ENCODE data around the gene PLK5.
A peak's percentile ranks its signal among the peaks of the same experiment; 100 is the strongest.
"Not testable (repeated sequence)": the region's sequence is repeated elsewhere in the genome, so short reads cannot be mapped to it uniquely, and the experiment has no call there.

Gene PLK5
- long read RNA-seq, donor 1, result 0 reads
- long read RNA-seq, donor 2, result 0 reads
- long read RNA-seq, donor 3, result 0 reads
- long read RNA-seq, donor 4, result 0 reads
- long read RNA-seq, donor 5, result 0 reads
- long read RNA-seq, donor 6, result 0 reads
- long read RNA-seq, donor 7, result 0 reads
- long read RNA-seq, donor 8, result 0 reads

DNA sequence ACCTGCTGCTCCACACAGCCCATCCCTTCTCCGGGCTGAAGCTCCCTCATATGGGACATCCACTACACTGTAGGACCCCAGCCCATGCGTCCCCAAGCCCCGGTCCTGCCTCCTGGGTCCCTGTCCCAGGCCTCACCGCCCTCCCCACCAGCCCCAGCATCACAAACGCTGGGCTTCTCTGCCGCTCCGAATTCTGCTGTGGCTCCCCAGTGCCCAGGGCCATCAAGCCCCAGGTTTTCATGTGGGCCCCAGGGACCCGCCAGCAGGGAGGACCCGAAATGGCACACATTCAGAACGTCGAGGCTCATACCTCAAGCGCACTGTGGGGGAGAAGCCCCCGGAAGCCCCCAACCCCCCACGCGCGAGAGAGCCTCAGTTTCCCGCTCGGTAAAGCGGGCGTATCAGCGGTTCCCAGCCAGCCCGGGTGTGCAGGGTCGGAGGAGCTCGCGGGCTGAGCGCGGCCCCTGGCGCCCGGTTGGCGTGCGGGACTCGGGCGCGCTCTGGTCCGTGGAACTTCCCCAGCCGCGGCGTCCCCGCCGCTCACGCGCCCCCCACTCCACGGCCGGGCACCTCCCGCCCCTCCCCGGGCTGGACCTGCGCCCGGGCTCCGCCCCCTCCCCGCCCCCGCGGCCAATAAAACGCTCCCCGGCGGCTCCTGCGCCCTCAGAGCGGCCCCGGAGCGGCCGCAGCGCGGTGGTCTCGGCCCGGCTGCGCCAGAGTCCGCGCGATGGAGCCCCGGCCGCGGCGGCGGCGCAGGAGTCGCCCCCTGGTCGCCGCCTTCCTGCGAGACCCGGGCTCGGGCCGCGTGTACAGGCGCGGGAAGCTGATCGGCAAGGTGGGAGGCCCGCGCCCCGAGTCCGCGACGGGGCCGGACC lies at the start of gene PLK5:
Gene PLK5, plus strand, starts transcription at position 666 of the 875 bp plus-strand sequence. CDS start 2,920 bp downstream, outside the sequence.
- DNase-seq, result no peak

- no peak for DNase-seq
These were observed 49.0 kb upstream of the PLK5 start for GRCh38 chr19:1474765-1475351.

DNA sequence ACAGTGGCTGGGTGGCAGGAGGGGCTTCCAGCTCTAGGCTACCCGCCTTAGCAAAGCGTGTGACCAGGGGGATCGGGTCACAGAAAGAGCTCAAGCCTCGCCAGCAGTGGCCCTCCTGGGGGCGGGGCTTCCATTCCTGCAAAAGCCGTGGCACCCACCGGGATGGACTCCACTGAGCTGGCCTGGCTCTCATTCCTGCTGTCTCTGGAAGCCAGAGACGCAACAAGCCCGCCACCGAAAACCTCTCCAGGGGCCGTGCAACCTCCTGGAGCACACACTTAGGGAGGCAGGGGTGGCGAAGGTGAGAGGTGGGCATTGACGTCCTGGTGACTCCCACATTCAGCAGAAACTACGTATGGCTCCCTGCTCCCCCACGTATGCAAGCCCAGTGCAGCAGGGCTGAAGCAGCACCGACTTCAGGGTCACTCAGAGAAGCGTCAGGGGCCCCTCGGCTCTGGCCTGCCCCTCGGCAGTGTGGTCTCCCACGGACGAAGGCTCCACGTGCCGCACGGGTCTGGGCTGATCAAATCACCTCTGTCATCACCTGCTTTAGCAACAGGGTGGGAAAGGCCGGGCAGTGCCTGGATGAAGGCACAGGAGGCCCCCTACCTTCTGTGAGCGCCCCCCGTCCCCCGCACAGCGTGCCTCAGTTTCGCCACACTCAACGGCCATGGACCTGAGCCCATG lies 48.0 kb upstream of the PLK5 start:
- no peak for DNase-seq

- not testable (repeated sequence) for DNase-seq
These were observed 46.8 kb upstream of the PLK5 start for GRCh38 chr19:1477056-1477455.

- DNase-seq, result peak; percentile 91
These were observed 44.8 kb upstream of the PLK5 start, which contains the start of gene C19orf25 for GRCh38 chr19:1478934-1479707. Gene C19orf25, minus strand, starts transcription at chr19:1479215. Its CDS starts 312 bp downstream, at chr19:1478903.

- no peak for DNase-seq
These were observed 42.5 kb upstream of the PLK5 start for GRCh38 chr19:1481224-1481892.

GRCh38 chr19:1481893-1482360 lies 42.0 kb upstream of the PLK5 start:
- no peak for DNase-seq

GRCh38 chr19:1482361-1483130 lies 41.3 kb upstream of the PLK5 start:
- no peak for DNase-seq

- DNase-seq, result no peak
These were observed 40.5 kb upstream of the PLK5 start for GRCh38 chr19:1483131-1483978.

GRCh38 chr19:1483979-1484428 lies 39.9 kb upstream of the PLK5 start:
- no peak for DNase-seq

DNA sequence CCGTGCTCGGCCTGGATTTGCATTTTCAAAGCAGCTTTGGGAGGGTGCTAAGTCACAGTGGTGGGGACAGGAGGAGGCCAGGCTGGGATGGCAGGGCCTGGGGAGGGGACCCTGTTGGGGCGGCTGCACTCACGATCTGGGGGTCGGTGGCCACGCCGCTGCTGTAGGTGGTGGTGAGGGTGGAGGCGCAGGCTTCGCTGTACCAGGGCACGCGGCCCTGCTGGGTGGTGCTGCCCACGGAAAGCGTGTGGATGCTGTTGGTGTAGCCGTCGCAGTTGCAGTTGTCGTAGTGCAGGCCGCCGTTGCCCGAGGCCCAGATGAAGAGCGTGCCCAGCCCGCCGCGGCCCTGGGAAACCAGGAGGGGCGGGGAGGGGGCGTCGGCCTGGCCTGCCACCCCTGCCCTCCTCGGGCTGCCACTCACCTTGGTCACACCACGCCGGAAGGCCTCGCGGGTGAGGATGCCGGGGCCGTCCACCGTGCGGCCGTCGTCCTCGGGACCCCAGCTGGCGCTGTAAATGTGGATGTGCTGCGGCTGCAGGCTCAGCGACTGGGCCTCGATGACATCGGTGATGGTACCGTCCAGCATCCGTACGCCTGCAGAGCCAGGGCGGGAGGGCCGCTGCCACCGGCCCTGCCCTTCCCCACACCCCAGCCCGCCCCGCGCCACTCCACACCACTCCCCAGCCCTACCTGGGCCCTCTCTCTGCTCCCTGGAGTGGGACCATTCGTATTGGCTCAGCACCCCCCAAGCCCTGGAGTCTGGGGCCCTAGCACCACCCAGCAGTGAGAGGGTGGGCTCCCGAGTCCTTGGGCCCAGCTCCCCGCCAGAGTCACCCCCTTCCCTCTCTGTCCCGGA lies 36.9 kb upstream of the PLK5 start:
- DNase-seq, result no peak

- no peak for DNase-seq
These were observed 36.1 kb upstream of the PLK5 start for GRCh38 chr19:1487576-1488281.

DNA sequence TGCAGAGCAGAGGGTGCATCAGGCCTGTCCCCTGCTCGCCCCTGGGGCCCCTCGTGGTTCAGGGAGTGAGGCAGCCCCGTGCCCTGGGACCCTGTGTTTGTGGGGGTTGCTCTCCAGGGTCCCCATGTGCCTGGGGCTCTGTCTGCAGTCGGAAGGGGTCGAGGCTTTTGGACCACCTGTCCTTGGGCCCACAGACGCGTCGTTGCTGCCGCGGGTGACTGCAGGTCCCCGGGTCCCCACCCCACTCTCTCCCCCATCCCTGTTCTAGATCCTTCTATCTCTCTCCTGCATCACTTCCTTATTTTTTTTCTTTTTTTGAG lies 35.6 kb upstream of the PLK5 start:
- no peak for DNase-seq

DNA sequence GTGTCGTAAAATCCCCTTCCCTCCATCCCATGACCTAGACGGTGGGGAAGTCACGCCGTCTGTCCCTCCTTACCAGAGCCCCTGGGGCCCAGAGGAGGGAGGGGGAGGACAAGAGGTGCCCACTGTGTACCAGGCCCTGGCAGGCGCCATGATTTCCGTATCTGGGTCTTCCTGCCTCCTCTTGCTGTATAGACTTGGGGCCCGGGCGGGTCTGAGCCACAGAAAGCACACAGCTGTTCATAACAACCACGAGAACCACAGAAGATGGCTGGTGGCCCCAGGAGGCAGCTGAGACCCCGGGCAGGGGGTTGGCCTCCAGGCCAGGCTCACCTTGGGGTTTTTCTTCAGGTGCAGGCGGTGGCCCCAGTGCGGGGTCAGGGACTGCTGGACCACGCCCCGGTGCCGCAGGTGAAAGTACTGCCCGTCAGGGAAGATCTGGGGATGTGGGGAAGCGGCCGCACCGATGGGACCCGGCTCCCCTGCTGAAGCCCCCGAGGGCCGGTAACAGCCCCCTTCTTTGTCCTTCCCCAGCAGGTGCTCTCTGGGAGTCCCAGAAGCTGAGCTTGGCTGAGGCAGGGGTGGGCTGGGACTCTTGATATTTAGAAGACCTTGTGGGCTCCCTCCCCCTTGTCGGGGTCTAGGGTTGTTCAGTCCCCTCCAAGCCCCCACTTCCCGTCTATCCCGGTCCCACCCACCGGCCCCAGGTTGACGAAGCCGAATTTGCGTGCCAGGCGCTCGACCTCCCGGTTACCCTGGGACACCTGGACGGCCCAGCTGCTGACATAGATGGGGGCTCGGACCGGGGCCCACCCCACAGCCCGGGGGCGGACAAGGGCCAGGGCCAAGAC lies 34.2 kb upstream of the PLK5 start:
- DNase-seq, result peak; percentile 37

DNA sequence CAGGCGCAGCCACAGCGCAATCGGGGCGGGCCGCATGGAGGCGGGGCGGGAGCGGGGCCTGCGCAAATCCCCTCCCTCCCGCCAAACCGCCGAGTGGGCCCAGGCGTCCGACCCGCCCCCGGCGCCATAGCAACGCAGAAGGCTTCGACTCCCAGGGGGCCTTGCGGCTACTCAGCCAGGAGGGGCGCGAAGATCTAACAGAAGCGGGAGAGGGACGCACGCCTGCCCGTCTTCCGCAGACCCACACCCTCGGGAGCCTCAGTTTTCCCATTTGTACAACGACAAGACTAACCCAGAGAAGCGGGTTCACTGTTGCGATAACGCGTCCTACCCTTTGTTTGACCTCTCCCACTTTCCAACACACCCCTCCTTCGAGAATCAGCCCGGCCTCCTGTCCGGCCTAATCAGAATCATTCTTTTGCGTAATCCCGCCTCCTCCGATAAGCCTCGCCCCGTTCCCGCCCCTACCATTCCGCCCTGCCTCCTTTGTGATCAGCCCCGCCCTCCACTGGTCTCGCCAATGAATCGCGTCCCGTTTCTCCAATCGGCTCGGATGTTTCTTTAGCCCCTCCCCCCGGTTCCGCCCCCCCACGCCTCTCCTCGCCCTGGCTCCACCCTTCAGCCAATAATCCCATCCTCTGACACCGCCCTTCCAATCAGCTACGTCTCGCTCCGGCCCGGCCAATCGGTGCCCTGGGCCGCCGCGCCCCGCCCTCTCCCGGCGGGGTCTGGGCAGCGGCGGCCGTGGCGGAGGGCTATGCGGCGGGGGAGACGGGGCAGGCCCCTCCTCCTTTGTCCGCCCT lies 33.4 kb upstream of the PLK5 start, which contains the start of gene PCSK4:
Gene PCSK4, minus strand, starts transcription at position 40 of the 803 bp plus-strand sequence. Its CDS starts 4 bp downstream, at position 36.
- DNase-seq, result peak; percentile 99
